K562 (cell line): ENCODE results near the gene RHOF. TPM values are rescaled to one million over a fixed set of nuclear protein-coding genes. Genes with fewer than 3 reads are reported as not detected.

Experiments
- CHD7 ChIP-seq: fragments of 200-600 bp; sonication (generic); IDR thresholded peaks from one replicate; pipeline ENCODE4 v1.6.1; 2012; ENCODE audit warnings: mild to moderate bottlenecking, low read depth, low read length, inconsistent platforms
- HDGF ChIP-seq: fragments of 450-650 bp; IDR thresholded peaks from 2 replicates; pipeline ENCODE4 v1.6.1; 2016
- RREB1 ChIP-seq: fragments of 250-450 bp; sonication (Bioruptor Pico); IDR thresholded peaks from 2 replicates; pipeline ENCODE4 v1.4.0; 2020
- ZFP36 ChIP-seq: fragments of 150-350 bp; IDR thresholded peaks from 2 replicates; pipeline ENCODE4 v1.6.1; 2018; ENCODE audit warnings: low read length, low read depth; ENCODE audit not compliant: partially characterized antibody
- ZNF395 ChIP-seq: fragments of 200-800 bp; sonication (Bioruptor generic); IDR thresholded peaks from 2 replicates; pipeline ENCODE4 v1.6.1; 2017; ENCODE audit warnings: missing genetic modification characterization, missing compliant biosample characterization
- ZNF740 ChIP-seq, 3 experiments: fragments of 200-800 bp in 1 of 3; sonication (Bioruptor generic) in 1 of 3; sonication (generic) in 1 of 3; formaldehyde crosslinking in 1 of 3; IDR thresholded peaks; 2 replicates each; pipeline versions ENCODE4 v1.6.1 to v1.8.0; 2016 to 2022; ENCODE audit warnings: mild to moderate bottlenecking in 2 of 3, missing compliant biosample characterization in 2 of 3, missing genetic modification characterization in 2 of 3, missing genetic modification reagents in 1 of 3
- polyA plus RNA-seq, 8 experiments: library from polyadenylated mRNA; depleted of rRNA in 4 of 8; stranded (reverse) in 5 of 8; unstranded in 3 of 8; fragments of >200 nt; fragmentation: Nextera tagmentation in 2 of 8; fragmentation: Illumina TruSeq in 1 of 8; extraction: Ambion mirVana in 2 of 8; extraction: Trizol in 1 of 8; gene quantifications; 2 replicates each; pipeline versions ENCODE4 v1.2.1 to v1.2.3, GENCODE V29; 2011 to 2014; ENCODE audit warnings: inconsistent platforms in 1 of 8, missing spikeins in 1 of 8
- total RNA-seq, 7 experiments: library from RNA; depleted of rRNA in 6 of 7; stranded (reverse); fragments of >200 nt in 6 of 7; fragmentation: Illumina TruSeq in 2 of 7; extraction: Trizol in 2 of 7; gene quantifications; 2 replicates each; pipeline versions ENCODE4 v1.2.1 to v1.2.3, GENCODE V29; 2011 to 2021; ENCODE audit warnings: low replicate concordance in 1 of 7

Gene RHOF
- total and polyA plus RNA-seq, 9 of the 15 experiments (the other 6 are each of a cell fraction or from before 2014, with no cell fraction given), result 0.13 to 10.1 (median 4.0) TPM

GRCh38 chr12:121793838-121794533 lies 498 bp upstream of the RHOF start (continued):
- TF ChIP-seq RREB1 (CRISPR knock-in tag) (no peak), ZFP36 (peak; percentile 7), CHD7 (no peak), HDGF (no peak), ZNF395 (no peak), ZNF740 (CRISPR knock-in tag; IDR thresholded peaks at IDR 0.05) (peak; percentile 17; the same call in 1 of the 2 replicates), ZNF740 (tag; IDR thresholded peaks at IDR 0.05) (no peak)
